WERI-Rb-1 (cell line): ENCODE data around the gene TSPAN8.

Experiments used
- DNase-seq: peaks from one replicate; pipeline ENCODE4 v3.0.0-alpha.2; 2020
- H3K27ac ChIP-seq: fragments of 250-450 bp; sonication (Bioruptor Pico); 2 replicates; pipeline ENCODE4 v1.5.1; 2020; ENCODE audit warnings: mild to moderate bottlenecking, moderate library complexity
- H3K27me3 ChIP-seq: fragments of 250-450 bp; sonication (Bioruptor Pico); 2 replicates; pipeline ENCODE4 v1.5.1; 2021; ENCODE audit warnings: mild to moderate bottlenecking, low read depth, moderate library complexity; ENCODE audit not compliant: insufficient read depth, severe bottlenecking
- H3K36me3 ChIP-seq: fragments of 250-450 bp; sonication (Bioruptor Pico); 2 replicates; pipeline ENCODE4 v1.5.1; 2020; ENCODE audit warnings: mild to moderate bottlenecking, moderate library complexity
- H3K4me3 ChIP-seq: 2 replicates; pipeline ENCODE4 v1.5.1; 2011; ENCODE audit warnings: low read depth, mild to moderate bottlenecking, control low read depth, low read length
- H3K9me3 ChIP-seq: fragments of 250-450 bp; sonication (Bioruptor Pico); 2 replicates; pipeline ENCODE4 v1.5.1; 2021; ENCODE audit warnings: mild to moderate bottlenecking, moderate library complexity; ENCODE audit not compliant: severe bottlenecking
- CTCF ChIP-seq: IDR thresholded peaks from 2 replicates; pipeline ENCODE4 v1.5.1; 2011; ENCODE audit warnings: low read depth, mild to moderate bottlenecking, control low read depth, inconsistent platforms, low read length

TSPAN8 gene

GRCh38 chr12:71107936-71108335, 49.9 kb downstream of the TSPAN8 start:
- H3K27me3 ChIP-seq = no peaks in the 10 kb centered on the region
- DNase-seq = no peak
- H3K9me3 ChIP-seq = no peaks in the 10 kb centered on the region
- no peak overlapping the region for H3K4me3 ChIP-seq
- no peak for TF ChIP-seq CTCF
- H3K36me3 ChIP-seq = no peaks in the 10 kb centered on the region
- no peak overlapping the region for H3K27ac ChIP-seq

GRCh38 chr12:71105956-71106355, 51.8 kb downstream of the TSPAN8 start:
- no peak for TF ChIP-seq CTCF
- Histone ChIP-seq H3K36me3 (no peaks in the 10 kb centered on the region), H3K27me3 (no peaks in the 10 kb centered on the region), H3K9me3 (no peaks in the 10 kb centered on the region), H3K27ac (no peak overlapping the region), H3K4me3 (no peak overlapping the region)
- no peak for DNase-seq

- H3K4me3 ChIP-seq = no peak overlapping the region
- no peak overlapping the region for H3K27ac ChIP-seq
- DNase-seq = no peak
- no peak for TF ChIP-seq CTCF
- no peaks in the 10 kb centered on the region for H3K9me3 ChIP-seq
- no peaks in the 10 kb centered on the region for H3K27me3 ChIP-seq
- no peaks in the 10 kb centered on the region for H3K36me3 ChIP-seq
Observed at GRCh38 chr12:71092290-71092689, 65.5 kb downstream of the TSPAN8 start.

GRCh38 chr12:71090971-71091370, 66.8 kb downstream of the TSPAN8 start:
- no peaks in the 10 kb centered on the region for H3K9me3 ChIP-seq
- no peak for DNase-seq
- H3K4me3 ChIP-seq = no peak overlapping the region
- H3K27ac ChIP-seq = no peak overlapping the region
- TF ChIP-seq CTCF = no peak
- no peaks in the 10 kb centered on the region for H3K27me3 ChIP-seq
- no peaks in the 10 kb centered on the region for H3K36me3 ChIP-seq

GRCh38 chr12:71085575-71085974, 72.2 kb downstream of the TSPAN8 start:
- H3K9me3 ChIP-seq = no peaks in the 10 kb centered on the region

More at GRCh38 chr12:71085575-71085974, 72.2 kb downstream of the TSPAN8 start:
- no peaks in the 10 kb centered on the region for H3K27me3 ChIP-seq
- no peak overlapping the region for H3K27ac ChIP-seq
- H3K36me3 ChIP-seq = no peaks in the 10 kb centered on the region
- no peak for TF ChIP-seq CTCF
- no peak for DNase-seq
- no peak overlapping the region for H3K4me3 ChIP-seq
